Heart left ventricle (tissue), 16 donors: ENCODE data around the gene PLCH1. TPM values are rescaled to one million over a fixed set of nuclear protein-coding genes. Genes with fewer than 3 reads are reported as not detected.

Experiments
- ATAC-seq, 4 donors: fragments of 200-7000 bp; cut with Tn5 transposase; one replicate each; pipeline ENCODE4 v1.9.1; 2020 to 2022; ENCODE audit warnings: moderate library complexity in 4 of 4, mild to moderate bottlenecking in 3 of 4, moderate number of reproducible peaks in 1 of 4
- DNase-seq, 5 donors: peaks; one replicate each; pipeline ENCODE4 v3.0.0-alpha.2; 2020
- H3K27ac ChIP-seq, 12 donors: fragments of 200-600 bp; sonication (generic) in 4 of 12; one replicate each; pipeline versions ENCODE4 v1.5.0 to v1.8.0; 2016 to 2022; ENCODE audit warnings: mild to moderate bottlenecking in 2 of 12
- H3K27me3 ChIP-seq, 9 donors: fragments of 200-600 bp; sonication (generic) in 2 of 9; one replicate each; pipeline versions ENCODE4 v1.5.1 to v1.8.0; 2016 to 2022; ENCODE audit warnings: mild to moderate bottlenecking in 3 of 9
- H3K36me3 ChIP-seq, 9 donors: fragments of 200-600 bp; sonication (generic) in 2 of 9; one replicate each; pipeline versions ENCODE4 v1.5.0 to v1.8.0; 2018 to 2022; ENCODE audit warnings: mild to moderate bottlenecking in 2 of 9
- H3K4me1 ChIP-seq, 12 donors: fragments of 200-600 bp; sonication (generic) in 4 of 12; one replicate each; pipeline versions ENCODE4 v1.5.0 to v1.8.0; 2016 to 2022; ENCODE audit warnings: mild to moderate bottlenecking in 3 of 12
- H3K4me3 ChIP-seq, 12 donors: fragments of 200-600 bp; sonication (generic) in 4 of 12; one replicate each; pipeline versions ENCODE4 v1.5.0 to v1.8.0; 2017 to 2022; ENCODE audit warnings: mild to moderate bottlenecking in 9 of 12, moderate library complexity in 4 of 12
- H3K9me3 ChIP-seq, 12 donors: fragments of 200-600 bp; sonication (generic) in 4 of 12; one replicate each; pipeline versions ENCODE4 v1.5.0 to v1.8.0; 2016 to 2022; ENCODE audit warnings: mild to moderate bottlenecking in 1 of 12
- CTCF ChIP-seq, 12 donors: fragments of 200-600 bp; sonication (generic) in 4 of 12; IDR thresholded peaks; one replicate each; pipeline versions ENCODE4 v1.5.0 to v1.8.0; 2018 to 2022; ENCODE audit warnings: antibody characterized with exemption in 12 of 12, mild to moderate bottlenecking in 5 of 12
- POLR2A ChIP-seq, 2 donors: fragments of 450-650 bp; IDR thresholded peaks; one replicate each; pipeline ENCODE4 v1.6.1; 2017; ENCODE audit warnings: antibody characterized with exemption in 2 of 2, mild to moderate bottlenecking in 2 of 2, moderate library complexity in 2 of 2
- WGBS, 4 donors: extraction: QIAGEN DNeasy Blood & Tissue Kit in 2 of 4; methylation state at CpG; one replicate each; pipeline versions ENCODE4 v1.1.5 to v1.1.7; 2013 to 2018; 5-methylcytosine and 5-hydroxymethylcytosine counted together
- intact Hi-C, 10 donors: fragments of 100-400 bp; cut with DNase I; formaldehyde crosslinking; loops; one replicate each; pipeline versions ENCODE4 v1.11.1 to v1.14.2; 2022
- polyA plus RNA-seq, 2 donors: library from polyadenylated mRNA; stranded (reverse); fragments of 200-250 nt; gene quantifications; one replicate each; pipeline ENCODE4 v1.2.3, GENCODE V29; 2013
- total RNA-seq, 9 donors: library from RNA; depleted of rRNA in 2 of 9; stranded (reverse); fragments of >200 nt in 2 of 9; fragmentation: NEBNext Ultra II Directional in 3 of 9; extraction: Animal tissue kit (Norgen Biotek cat#: 25700) in 3 of 9; gene quantifications; one replicate each; pipeline versions ENCODE4 v1.1.0 to v1.2.4, GENCODE V29; 2016 to 2023
- donor health status: ischemic (EF 13 %, LVEDD 7.1; RV severe dilation, severe dysfunction).
- donor health status: healthy with polysubstance abuse.
- donor health status: DM: no; HTN: yes; CAD: no.
- donor health status: DM: no; HTN: no; CAD: no.
- donor health status: ischemic (EF 25% LVEDD 6.9; RV normal size, moderate dysfunction).
- donor health status: ischemic (EF 25% LVEDD 5.7; RV mildly dilated, moderate dysfunction).
- donor health status: healthy.
- donor health status: DM: yes; HTN: yes; CAD: no.
- donor health status: ischemic (EF 35%, LVEDD 5.7; RV mildly dilated, moderate dysfunction).
- donor health status: nonischemic (EF 11% LVEDD 7.7; RV severe dilation, severe dysfunction).
- donor health status: DM: yes; HTN: yes; CAD: no.
- donor health status: PGD.
- donor health status: ischemic (EF 29% LVEDD 5.4; RV normal size, mild dysfunction).
- donor health status: nonischemic (EF 23%, LVEDD 6.1; RV moderate dilation, normal function).

PLCH1 gene
- total and polyA plus RNA-seq, 11 donors = 0.07 to 2.7 (median 0.23) TPM

GRCh38 chr3:155658006-155658405 is 86.9 kb downstream of the PLCH1 start:
- H3K4me3 ChIP-seq = no peak overlapping the region
- intact Hi-C loops = no loop called here
- no peak overlapping the region for H3K27ac ChIP-seq
- H3K27me3 ChIP-seq = no peaks in the 10 kb centered on the region
- TF ChIP-seq CTCF (IDR thresholded peaks at IDR 0.05) (no peak), POLR2A (IDR thresholded peaks at IDR 0.05) (no peak)
- H3K4me1 ChIP-seq = no peaks in the 10 kb centered on the region
- no peak for ATAC-seq
- 65 to 85% (median 79%) methylated on average over 5 of the region's 5 CpGs for WGBS, 4 donors
- H3K36me3 ChIP-seq = no peaks in the 10 kb centered on the region
- H3K9me3 ChIP-seq = no peaks in the 10 kb centered on the region
- no peak for DNase-seq

DNA sequence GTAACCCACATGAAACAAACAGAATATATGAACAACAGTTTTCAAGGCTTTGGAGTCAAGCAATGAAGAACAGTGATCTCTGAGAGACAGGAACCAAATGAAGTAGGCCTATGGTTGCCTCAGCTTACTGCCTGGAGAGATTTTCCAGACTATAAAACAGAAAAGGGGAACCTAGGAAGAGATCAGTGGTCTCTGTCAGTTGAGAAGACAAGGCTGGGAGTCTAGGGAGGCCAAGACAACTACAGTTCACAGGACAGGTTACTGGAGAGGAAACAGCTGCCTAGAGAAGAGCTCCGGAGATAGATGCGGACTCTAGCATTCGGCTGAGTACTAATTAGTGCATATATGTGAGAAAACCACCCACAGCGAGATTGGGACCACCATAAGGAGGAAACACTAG is 87.7 kb downstream of the PLCH1 start:
- Histone ChIP-seq H3K4me3 (no peak overlapping the region), H3K36me3 (no peaks in the 10 kb centered on the region), H3K4me1 (no peaks in the 10 kb centered on the region), H3K9me3 (no peaks in the 10 kb centered on the region), H3K27ac (no peak overlapping the region), H3K27me3 (no peaks in the 10 kb centered on the region)
- TF ChIP-seq POLR2A (IDR thresholded peaks at IDR 0.05) (no peak), CTCF (IDR thresholded peaks at IDR 0.05) (no peak)
- 77 to 84% (median 78%) methylated on average over 4 of the region's 4 CpGs for WGBS, 4 donors
- DNase-seq (no peak), ATAC-seq (no peak)
- intact Hi-C loops = no loop called here

- TF ChIP-seq POLR2A (IDR thresholded peaks at IDR 0.05) = no peak
- no peak for TF ChIP-seq CTCF (IDR thresholded peaks at IDR 0.05)
- ATAC-seq (no peak), DNase-seq (no peak)
- 77 to 95% (median 83%) methylated on average over 1 of the region's 1 CpG for WGBS, 4 donors
- intact Hi-C loops = no loop called here
- Histone ChIP-seq H3K9me3 (no peaks in the 10 kb centered on the region), H3K27ac (no peak overlapping the region), H3K36me3 (no peaks in the 10 kb centered on the region), H3K27me3 (no peaks in the 10 kb centered on the region), H3K4me3 (no peak overlapping the region), H3K4me1 (no peaks in the 10 kb centered on the region)
Observed at GRCh38 chr3:155656466-155656865, 88.4 kb downstream of the PLCH1 start.

- no peak overlapping the region for H3K4me3 ChIP-seq
- H3K9me3 ChIP-seq = no peaks in the 10 kb centered on the region
- ATAC-seq = no peak
- H3K27me3 ChIP-seq = no peaks in the 10 kb centered on the region
- no peak for DNase-seq
- H3K36me3 ChIP-seq = no peaks in the 10 kb centered on the region
- WGBS, 4 donors = 72 to 81% (median 77%) methylated on average over 3 of the region's 3 CpGs
- no peak for TF ChIP-seq CTCF (IDR thresholded peaks at IDR 0.05)
- TF ChIP-seq POLR2A (IDR thresholded peaks at IDR 0.05) = no peak
- H3K27ac ChIP-seq = no peak overlapping the region
- H3K4me1 ChIP-seq = no peaks in the 10 kb centered on the region
- intact Hi-C loops = no loop called here
Observed at GRCh38 chr3:155651489-155652218, 93.2 kb downstream of the PLCH1 start.
